Measurements from ENCODE around the gene ZNF277.
"Not testable (repeated sequence)": the region's sequence is repeated elsewhere in the genome, so short reads cannot be mapped to it uniquely, and the experiment has no call there.

Gene ZNF277

GRCh38 chr7:112212571-112212970 is 6.1 kb downstream of the ZNF277 start:
- peak; percentile 50 for DNase-seq

- DNase-seq: no peak
Observed at GRCh38 chr7:112213735-112214134, 7.2 kb downstream of the ZNF277 start.

- no peak for DNase-seq
Observed at GRCh38 chr7:112214268-112214667, 7.8 kb downstream of the ZNF277 start.

- no peak for DNase-seq
Observed at GRCh38 chr7:112214883-112215282, 8.4 kb downstream of the ZNF277 start.

- DNase-seq: no peak
Observed at GRCh38 chr7:112215787-112216186, 9.3 kb downstream of the ZNF277 start.

GRCh38 chr7:112220877-112221434 is 14.5 kb downstream of the ZNF277 start:
- no peak for DNase-seq

- no peak for DNase-seq
Observed at GRCh38 chr7:112223310-112223709, 16.8 kb downstream of the ZNF277 start.

- DNase-seq: no peak
Observed at GRCh38 chr7:112224186-112224585, 17.7 kb downstream of the ZNF277 start.

- no peak for DNase-seq
Observed at GRCh38 chr7:112225006-112225405, 18.5 kb downstream of the ZNF277 start.

GRCh38 chr7:112226701-112227276 is 20.3 kb downstream of the ZNF277 start:
- peak; percentile 8 for DNase-seq

- DNase-seq: no peak
Observed at GRCh38 chr7:112228632-112229031, 22.1 kb downstream of the ZNF277 start.

GRCh38 chr7:112232212-112232978 is 25.9 kb downstream of the ZNF277 start:
- no peak for DNase-seq

- no peak for DNase-seq
Observed at GRCh38 chr7:112233048-112233697, 26.7 kb downstream of the ZNF277 start.

- no peak for DNase-seq
Observed at GRCh38 chr7:112234147-112234546, 27.7 kb downstream of the ZNF277 start.

GRCh38 chr7:112236597-112236996 is 30.1 kb downstream of the ZNF277 start:
- DNase-seq: no peak

- DNase-seq: no peak
Observed at GRCh38 chr7:112238330-112238729, 31.8 kb downstream of the ZNF277 start.

- DNase-seq: peak; percentile 4
Observed at GRCh38 chr7:112238852-112239610, 32.5 kb downstream of the ZNF277 start.

GRCh38 chr7:112248598-112248997 is 42.1 kb downstream of the ZNF277 start:
- DNase-seq: no peak

- DNase-seq: not testable (repeated sequence)
Observed at GRCh38 chr7:112249967-112250366, 43.5 kb downstream of the ZNF277 start.

- no peak for DNase-seq
Observed at GRCh38 chr7:112252141-112252540, 45.6 kb downstream of the ZNF277 start.

- DNase-seq: no peak
Observed at GRCh38 chr7:112252691-112253090, 46.2 kb downstream of the ZNF277 start.

GRCh38 chr7:112254156-112254555 is 47.7 kb downstream of the ZNF277 start:
- no peak for DNase-seq

Measured in fibroblast of skin of back (primary cell).